Peyer's patch (tissue), 4 donors: ENCODE measurements around the gene EIPR1. TPM values are rescaled to one million over a fixed set of nuclear protein-coding genes. Genes with fewer than 3 reads are reported as not detected.

ENCODE experiments used
- DNase-seq, 3 donors: peaks; one replicate each; pipeline ENCODE4 v3.0.0-alpha.2; 2017 to 2019
- H3K27ac ChIP-seq, 4 donors: fragments of 200-600 bp; sonication (generic); one replicate each; pipeline ENCODE4 v1.5.1; 2016 to 2019
- H3K27me3 ChIP-seq, 2 donors: fragments of 200-600 bp; sonication (generic); one replicate each; pipeline ENCODE4 v1.5.1; 2019
- H3K36me3 ChIP-seq, 3 donors: fragments of 200-600 bp; sonication (generic); one replicate each; pipeline ENCODE4 v1.5.1; 2016 to 2019
- H3K4me1 ChIP-seq, 4 donors: fragments of 200-600 bp; sonication (generic); one replicate each; pipeline ENCODE4 v1.5.1; 2016 to 2019
- H3K4me3 ChIP-seq, 4 donors: fragments of 200-600 bp; sonication (generic); 1 replicate in 3 of 4; 2 replicates in 1 of 4; pipeline ENCODE4 v1.5.1; 2016 to 2019; ENCODE audit warnings: mild to moderate bottlenecking in 1 of 4
- H3K9me3 ChIP-seq, 4 donors: fragments of 200-600 bp; sonication (generic); one replicate each; pipeline ENCODE4 v1.5.1; 2016 to 2019; ENCODE audit warnings: mild to moderate bottlenecking in 1 of 4
- POLR2A ChIP-seq, 2 donors: fragments of 450-650 bp; IDR thresholded peaks; one replicate each; pipeline ENCODE4 v1.5.1; 2017; ENCODE audit warnings: antibody characterized with exemption in 2 of 2, mild to moderate bottlenecking in 2 of 2, moderate library complexity in 2 of 2
- total RNA-seq, 4 donors: library from RNA; depleted of rRNA; stranded (reverse); fragments of >200 nt; gene quantifications; one replicate each; pipeline ENCODE4 v1.1.0, GENCODE V29; 2016
- TF ChIP-seq, protein P1 (sequence below), 6 experiments: fragments of 450-650 bp in 4 of 6; fragments of 200-600 bp in 2 of 6; sonication (generic) in 1 of 6; IDR thresholded peaks; one replicate each; pipeline ENCODE4 v1.5.1; 2017 to 2019; ENCODE audit warnings: antibody characterized with exemption in 6 of 6, mild to moderate bottlenecking in 3 of 6, moderate library complexity in 1 of 6

Gene EIPR1
- total RNA-seq, 4 donors from 2014 or later, result 23.4 to 94.1 (median 36.2) TPM

DNA sequence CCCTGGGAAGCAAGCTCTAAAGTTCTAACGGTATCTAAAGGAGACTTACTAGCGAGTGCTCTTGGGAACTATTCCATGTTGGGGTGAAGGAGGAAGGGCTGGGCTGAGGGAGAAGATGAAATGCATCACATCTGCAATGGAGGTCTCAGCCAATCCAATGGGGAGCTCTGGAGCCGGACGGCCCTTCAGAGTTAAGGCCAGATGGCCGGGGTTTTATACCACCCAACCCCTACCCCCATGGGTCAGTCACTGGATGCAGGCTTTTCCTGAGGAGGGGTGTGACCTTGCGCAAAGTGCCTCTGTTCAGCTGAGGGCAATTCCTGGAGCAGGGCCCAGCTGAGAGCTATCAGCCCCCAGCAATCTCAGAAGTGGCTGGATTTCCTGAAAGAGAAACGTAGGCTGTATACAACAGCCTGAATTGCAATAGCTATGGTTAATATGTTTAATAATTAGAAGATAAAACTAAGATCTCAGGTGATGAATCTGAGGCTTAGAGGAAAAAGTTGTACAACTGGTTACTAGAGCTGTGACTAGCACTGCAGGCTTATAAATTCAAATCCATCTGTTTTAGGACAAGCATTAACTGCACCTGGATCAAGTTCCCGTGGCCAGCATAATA is 21.6 kb downstream of the EIPR1 start:
- H3K9me3 ChIP-seq, result peaks cover 0 to 2% (median 0%) of the 10 kb centered on the region in 4 donors
- TF ChIP-seq POLR2A (IDR thresholded peaks at IDR 0.05), result no peak
- TF ChIP-seq, protein P1, sequence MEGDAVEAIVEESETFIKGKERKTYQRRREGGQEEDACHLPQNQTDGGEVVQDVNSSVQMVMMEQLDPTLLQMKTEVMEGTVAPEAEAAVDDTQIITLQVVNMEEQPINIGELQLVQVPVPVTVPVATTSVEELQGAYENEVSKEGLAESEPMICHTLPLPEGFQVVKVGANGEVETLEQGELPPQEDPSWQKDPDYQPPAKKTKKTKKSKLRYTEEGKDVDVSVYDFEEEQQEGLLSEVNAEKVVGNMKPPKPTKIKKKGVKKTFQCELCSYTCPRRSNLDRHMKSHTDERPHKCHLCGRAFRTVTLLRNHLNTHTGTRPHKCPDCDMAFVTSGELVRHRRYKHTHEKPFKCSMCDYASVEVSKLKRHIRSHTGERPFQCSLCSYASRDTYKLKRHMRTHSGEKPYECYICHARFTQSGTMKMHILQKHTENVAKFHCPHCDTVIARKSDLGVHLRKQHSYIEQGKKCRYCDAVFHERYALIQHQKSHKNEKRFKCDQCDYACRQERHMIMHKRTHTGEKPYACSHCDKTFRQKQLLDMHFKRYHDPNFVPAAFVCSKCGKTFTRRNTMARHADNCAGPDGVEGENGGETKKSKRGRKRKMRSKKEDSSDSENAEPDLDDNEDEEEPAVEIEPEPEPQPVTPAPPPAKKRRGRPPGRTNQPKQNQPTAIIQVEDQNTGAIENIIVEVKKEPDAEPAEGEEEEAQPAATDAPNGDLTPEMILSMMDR (IDR thresholded peaks at IDR 0.05), result no peak
- no peaks in the 10 kb centered on the region for H3K27me3 ChIP-seq
- H3K4me1 ChIP-seq, result no peaks in the 10 kb centered on the region
- peaks cover 0 to 19% (median 0%) of the 10 kb centered on the region in 3 donors for H3K36me3 ChIP-seq
- DNase-seq, result no peak
- H3K27ac ChIP-seq, result no peak overlapping the region
- H3K4me3 ChIP-seq, result no peak overlapping the region

DNA sequence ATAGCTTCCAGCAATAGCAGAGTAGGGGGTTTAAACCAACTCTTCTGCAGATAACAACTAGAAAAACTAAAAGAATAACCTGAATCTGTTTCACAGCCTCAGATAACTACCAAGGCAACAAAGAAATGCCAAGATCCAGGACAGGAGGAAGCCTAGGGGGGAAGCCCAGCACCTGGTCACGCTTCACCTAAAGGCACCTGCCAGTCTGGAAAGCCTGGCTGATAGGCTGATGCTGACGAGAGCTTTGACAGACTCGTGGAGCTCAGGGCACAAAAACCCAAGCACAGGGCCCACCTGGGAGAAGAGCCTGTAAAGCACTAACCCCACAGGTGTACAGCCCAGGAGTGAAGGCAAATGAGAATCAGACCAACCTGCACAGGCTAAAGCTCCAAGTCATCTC is 22.6 kb downstream of the EIPR1 start:
- TF ChIP-seq POLR2A (IDR thresholded peaks at IDR 0.05), result no peak
- TF ChIP-seq, protein P1 (IDR thresholded peaks at IDR 0.05), result no peak
- Histone ChIP-seq H3K4me1 (no peaks in the 10 kb centered on the region), H3K27ac (no peak overlapping the region), H3K27me3 (no peaks in the 10 kb centered on the region), H3K9me3 (peaks cover 0 to 2% (median 0%) of the 10 kb centered on the region in 4 donors), H3K36me3 (peaks cover 0 to 19% (median 0%) of the 10 kb centered on the region in 3 donors), H3K4me3 (no peak overlapping the region)
- DNase-seq, result no peak

DNA sequence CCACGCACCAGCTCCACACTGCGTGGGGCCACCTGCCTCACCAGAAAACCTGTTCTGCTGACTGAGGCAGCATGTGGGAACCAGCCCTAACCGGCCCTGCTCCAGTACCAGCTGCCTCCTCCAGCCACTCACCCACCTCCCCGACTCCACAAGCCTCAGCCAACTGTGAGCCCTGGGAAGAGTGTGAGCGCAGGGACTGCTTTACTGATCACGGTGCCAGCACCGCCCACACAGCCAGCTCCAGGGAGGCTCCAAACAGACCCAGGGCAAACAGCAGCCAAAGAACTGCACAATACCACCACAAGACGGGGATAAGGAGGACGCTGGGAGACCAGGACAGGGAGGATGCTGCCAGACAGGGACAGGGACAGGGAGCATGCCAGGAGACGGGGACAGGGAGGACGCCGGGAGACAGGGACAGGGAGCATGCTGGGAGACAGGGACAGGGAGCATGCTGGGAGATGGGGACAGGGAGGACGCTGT is 28.4 kb downstream of the EIPR1 start:
- Histone ChIP-seq H3K4me1 (no peaks in the 10 kb centered on the region), H3K4me3 (no peak overlapping the region), H3K27me3 (no peaks in the 10 kb centered on the region), H3K36me3 (peaks cover 0 to 22% (median 0%) of the 10 kb centered on the region in 3 donors), H3K9me3 (peaks cover 0 to 2% (median 0%) of the 10 kb centered on the region in 4 donors), H3K27ac (no peak overlapping the region)
- DNase-seq, result no peak
- TF ChIP-seq, protein P1 (IDR thresholded peaks at IDR 0.05), result no peak
- TF ChIP-seq POLR2A (IDR thresholded peaks at IDR 0.05), result no peak

DNA sequence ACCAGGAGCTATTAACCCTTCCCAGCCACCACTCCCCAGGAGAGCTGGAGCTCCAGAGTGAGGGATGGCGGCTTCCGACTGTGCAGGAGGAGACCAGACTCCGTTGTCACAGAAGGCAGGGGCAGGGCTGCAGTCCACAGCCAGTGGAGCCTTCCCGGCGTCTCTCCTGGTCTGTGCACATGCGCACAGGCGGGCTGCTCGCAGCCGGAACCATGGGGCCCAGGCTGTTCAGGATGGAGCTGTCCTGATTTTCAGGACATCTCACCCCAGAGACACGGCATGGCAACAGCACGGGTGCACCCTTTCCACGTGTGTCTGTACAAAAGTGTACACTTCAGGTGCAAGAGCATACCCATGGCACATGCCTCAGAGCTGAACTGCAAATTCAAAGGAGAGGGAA is 28.9 kb downstream of the EIPR1 start:
- peaks cover 0 to 2% (median 0%) of the 10 kb centered on the region in 4 donors for H3K9me3 ChIP-seq
- H3K4me1 ChIP-seq, result no peaks in the 10 kb centered on the region
- no peaks in the 10 kb centered on the region for H3K27me3 ChIP-seq
- H3K36me3 ChIP-seq, result peaks cover 0 to 18% (median 0%) of the 10 kb centered on the region in 3 donors
- DNase-seq, result no peak
- H3K4me3 ChIP-seq, result no peak overlapping the region
- TF ChIP-seq, protein P1 (IDR thresholded peaks at IDR 0.05), result no peak
- no peak for TF ChIP-seq POLR2A (IDR thresholded peaks at IDR 0.05)
- no peak overlapping the region for H3K27ac ChIP-seq

DNA sequence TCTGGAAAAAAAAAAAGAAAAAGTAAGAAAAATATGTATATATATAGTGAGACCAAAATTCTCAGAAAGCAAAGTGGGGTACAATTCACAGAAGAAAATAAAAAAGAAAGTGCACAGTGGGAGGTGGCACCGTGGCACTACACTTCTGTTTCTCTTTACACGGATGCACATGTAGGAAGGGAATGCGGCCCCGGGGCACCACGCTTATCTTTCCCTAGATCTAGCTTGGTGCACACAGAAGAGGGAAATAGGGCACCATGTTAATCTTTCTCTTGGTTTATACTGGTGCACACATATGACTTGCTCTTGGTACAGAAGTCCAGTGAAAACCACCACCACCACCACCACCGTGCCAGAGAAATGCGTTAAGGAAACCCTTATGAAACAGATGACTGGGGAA is 32.0 kb downstream of the EIPR1 start:
- Histone ChIP-seq H3K4me1 (no peaks in the 10 kb centered on the region), H3K36me3 (peaks cover 0 to 3% (median 0%) of the 10 kb centered on the region in 3 donors), H3K27me3 (no peaks in the 10 kb centered on the region), H3K9me3 (no peaks in the 10 kb centered on the region), H3K4me3 (no peak overlapping the region), H3K27ac (no peak overlapping the region)
- DNase-seq, result no peak
- no peak for TF ChIP-seq POLR2A (IDR thresholded peaks at IDR 0.05)
- TF ChIP-seq, protein P1 (IDR thresholded peaks at IDR 0.05), result no peak
